ENCODE data around the gene C6orf89. TPM values are rescaled to one million over a fixed set of nuclear protein-coding genes. Genes with fewer than 3 reads are reported as not detected.

C6orf89 gene
- total RNA-seq, 1 donor from 2014 or later = 28.4 TPM

DNA sequence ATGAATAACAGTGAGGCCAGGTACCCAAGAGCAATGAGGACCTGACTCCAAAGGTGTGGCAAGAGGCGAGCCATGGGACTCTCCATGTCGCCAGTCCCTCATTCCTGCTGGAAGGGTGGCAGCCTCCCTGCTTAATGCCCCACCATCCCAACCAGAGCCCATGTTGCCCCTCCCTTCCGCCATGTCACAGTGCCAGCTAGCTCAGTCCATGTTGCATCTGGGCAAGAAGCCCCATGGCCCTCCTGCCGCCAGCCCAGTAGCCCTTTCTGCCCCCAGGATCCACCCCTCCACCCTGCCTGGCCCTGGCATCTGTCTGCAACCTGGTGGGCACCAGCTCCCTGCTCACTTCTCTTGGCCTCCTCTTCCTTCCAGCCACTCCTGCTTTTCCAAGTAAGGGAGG lies 40.5 kb upstream of the C6orf89 start:
- Mint-ChIP-seq H3K9me3 (no peaks in the 10 kb centered on the region), H3K36me3 (ENCODE audit: low read depth) (peaks cover 5% of the 10 kb centered on the region), H3K27ac (no peak overlapping the region), H3K4me1 (ENCODE audit: low read depth) (peaks cover 2% of the 10 kb centered on the region), H3K4me3 (ENCODE audit: low read depth) (no peak overlapping the region), H3K27me3 (ENCODE audit: low read depth) (peaks cover 7% of the 10 kb centered on the region)
- intact Hi-C loops (cut with micrococcal nuclease) = no loop called here
- DNase-seq (ENCODE audit: low spot score) = no peak

DNA sequence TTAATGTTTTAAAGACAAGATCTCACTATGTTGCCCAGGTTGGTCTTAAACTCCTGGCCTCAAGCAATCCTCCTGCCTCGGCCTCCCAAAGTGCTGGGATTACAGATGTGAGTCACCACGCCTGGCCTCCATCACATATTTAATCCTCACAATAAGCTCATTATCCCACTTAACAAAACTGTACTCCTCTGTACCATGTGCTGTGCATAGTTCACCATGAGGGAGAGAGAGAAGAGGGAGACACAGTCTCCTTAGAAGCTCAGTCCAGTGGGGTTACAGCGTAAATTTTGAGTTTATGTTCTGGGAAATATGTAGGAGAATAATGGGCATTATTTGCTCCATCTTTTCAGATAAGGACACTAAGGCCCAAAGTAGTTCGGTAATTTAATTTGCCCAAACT lies 38.6 kb upstream of the C6orf89 start:
- no peak overlapping the region for H3K27ac Mint-ChIP-seq
- no peak for DNase-seq (ENCODE audit: low spot score)
- no peaks in the 10 kb centered on the region for H3K9me3 Mint-ChIP-seq
- H3K4me1 Mint-ChIP-seq (ENCODE audit: low read depth) = peaks cover 4% of the 10 kb centered on the region
- H3K36me3 Mint-ChIP-seq (ENCODE audit: low read depth) = peaks cover 19% of the 10 kb centered on the region
- intact Hi-C loops (cut with micrococcal nuclease) = no loop called here
- H3K27me3 Mint-ChIP-seq (ENCODE audit: low read depth) = no peaks in the 10 kb centered on the region
- H3K4me3 Mint-ChIP-seq (ENCODE audit: low read depth) = no peak overlapping the region

DNA sequence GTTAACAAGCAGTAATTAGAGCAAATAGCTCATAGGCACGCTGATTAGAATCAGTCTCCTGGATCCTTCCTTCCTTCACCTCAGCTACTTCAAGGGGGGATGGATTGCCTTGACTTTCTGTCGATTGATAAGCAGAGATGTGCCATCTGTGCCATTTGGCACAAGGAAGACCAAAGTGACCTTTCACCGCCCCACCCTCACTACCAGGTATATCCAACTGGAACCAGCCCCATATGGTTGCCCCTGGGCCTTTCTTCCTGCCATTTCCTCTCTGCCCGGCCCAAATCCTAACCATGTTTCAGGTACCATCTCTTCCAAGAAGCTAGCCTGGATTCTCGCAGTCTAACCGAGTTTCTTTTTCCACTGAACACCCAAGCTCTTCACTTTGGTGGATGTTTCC lies 37.8 kb upstream of the C6orf89 start:
- DNase-seq (ENCODE audit: low spot score) = no peak
- Mint-ChIP-seq H3K36me3 (ENCODE audit: low read depth) (peaks cover 23% of the 10 kb centered on the region), H3K9me3 (no peaks in the 10 kb centered on the region), H3K27ac (no peak overlapping the region), H3K4me3 (ENCODE audit: low read depth) (no peak overlapping the region), H3K4me1 (ENCODE audit: low read depth) (peaks cover 4% of the 10 kb centered on the region), H3K27me3 (ENCODE audit: low read depth) (no peaks in the 10 kb centered on the region)
- intact Hi-C loops (cut with micrococcal nuclease) = no loop called here

GRCh38 chr6:36848658-36849441 lies 36.9 kb upstream of the C6orf89 start:
- H3K36me3 Mint-ChIP-seq (ENCODE audit: low read depth) = peaks cover 32% of the 10 kb centered on the region
- DNase-seq (ENCODE audit: low spot score) = no peak
- H3K9me3 Mint-ChIP-seq = no peaks in the 10 kb centered on the region
- intact Hi-C loops (cut with micrococcal nuclease) = no loop called here
- no peak overlapping the region for H3K27ac Mint-ChIP-seq
- no peak overlapping the region for H3K4me3 Mint-ChIP-seq (ENCODE audit: low read depth)
- H3K27me3 Mint-ChIP-seq (ENCODE audit: low read depth) = no peaks in the 10 kb centered on the region
- peaks cover 4% of the 10 kb centered on the region for H3K4me1 Mint-ChIP-seq (ENCODE audit: low read depth)

DNA sequence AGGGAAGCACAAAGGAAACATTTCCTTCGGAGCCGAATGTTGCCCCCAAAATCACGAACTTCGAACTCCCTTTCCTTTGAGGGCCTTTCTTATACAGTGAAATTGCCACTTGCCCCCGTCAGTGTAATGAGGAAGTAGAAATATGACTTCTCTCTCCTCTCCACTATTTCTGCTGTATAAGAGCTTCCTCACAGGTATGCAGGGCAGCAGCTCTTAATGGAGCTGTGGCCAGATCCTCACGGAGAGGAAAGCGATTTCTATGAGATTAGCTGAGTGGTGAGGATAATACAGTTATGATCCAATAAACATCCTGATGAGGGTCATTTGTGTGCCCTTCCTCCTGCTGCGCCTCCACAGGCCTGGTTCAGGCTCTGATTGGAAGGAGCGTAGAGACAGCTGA lies 35.7 kb upstream of the C6orf89 start:
- intact Hi-C loops (cut with micrococcal nuclease) = no loop called here
- no peak for DNase-seq (ENCODE audit: low spot score)
- no peak overlapping the region for H3K27ac Mint-ChIP-seq
- H3K36me3 Mint-ChIP-seq (ENCODE audit: low read depth) = peaks cover 40% of the 10 kb centered on the region
- H3K4me3 Mint-ChIP-seq (ENCODE audit: low read depth) = no peak overlapping the region
- H3K27me3 Mint-ChIP-seq (ENCODE audit: low read depth) = no peaks in the 10 kb centered on the region
- H3K4me1 Mint-ChIP-seq (ENCODE audit: low read depth) = peaks cover 4% of the 10 kb centered on the region
- H3K9me3 Mint-ChIP-seq = no peaks in the 10 kb centered on the region

DNA sequence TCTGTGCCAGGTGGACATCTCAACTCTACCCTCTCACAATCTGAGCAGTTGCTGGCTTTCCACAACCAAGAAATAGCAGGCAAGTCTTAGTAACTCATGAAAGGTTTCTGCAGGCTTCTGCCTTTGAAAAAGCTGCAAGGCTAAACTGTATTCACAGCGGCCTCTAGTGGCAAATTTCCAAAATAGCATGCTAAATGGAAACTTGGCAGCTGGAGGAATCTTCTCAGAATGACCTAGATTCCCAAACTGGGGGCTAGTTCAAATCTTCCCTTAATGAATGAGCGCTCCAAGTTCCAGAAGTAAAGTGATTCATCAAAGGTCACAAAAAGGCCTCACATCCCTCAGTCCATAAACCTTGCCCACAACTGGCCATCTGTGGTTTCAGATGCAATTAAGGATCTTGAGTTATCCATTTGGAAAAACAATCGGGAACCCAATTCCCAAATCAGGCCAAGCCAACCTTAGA lies 34.6 kb upstream of the C6orf89 start:
- intact Hi-C loops (cut with micrococcal nuclease) = loop anchor here (1.0 kb wide), 1 partner anchor 85 kb away; no protein-coding TSS in a partner anchor
- H3K27ac Mint-ChIP-seq = no peak overlapping the region
- H3K4me3 Mint-ChIP-seq (ENCODE audit: low read depth) = no peak overlapping the region
- no peaks in the 10 kb centered on the region for H3K27me3 Mint-ChIP-seq (ENCODE audit: low read depth)
- H3K36me3 Mint-ChIP-seq (ENCODE audit: low read depth) = peaks cover 46% of the 10 kb centered on the region
- peaks cover 4% of the 10 kb centered on the region for H3K4me1 Mint-ChIP-seq (ENCODE audit: low read depth)
- DNase-seq (ENCODE audit: low spot score) = no peak
- H3K9me3 Mint-ChIP-seq = no peaks in the 10 kb centered on the region

GRCh38 chr6:36851626-36852025 lies 34.1 kb upstream of the C6orf89 start:
- Mint-ChIP-seq H3K36me3 (ENCODE audit: low read depth) (peaks cover 50% of the 10 kb centered on the region), H3K4me3 (ENCODE audit: low read depth) (no peak overlapping the region)
- intact Hi-C loops (cut with micrococcal nuclease) = loop anchor here (1.0 kb wide), 1 partner anchor 85 kb away; no protein-coding TSS in a partner anchor

GRCh38 chr6:36852481-36853147 lies 33.1 kb upstream of the C6orf89 start:
- no peak overlapping the region for H3K4me3 Mint-ChIP-seq (ENCODE audit: low read depth)
- H3K9me3 Mint-ChIP-seq = no peaks in the 10 kb centered on the region
- H3K27me3 Mint-ChIP-seq (ENCODE audit: low read depth) = no peaks in the 10 kb centered on the region
- H3K4me1 Mint-ChIP-seq (ENCODE audit: low read depth) = peaks cover 4% of the 10 kb centered on the region
- H3K27ac Mint-ChIP-seq = no peak overlapping the region
- H3K36me3 Mint-ChIP-seq (ENCODE audit: low read depth) = peaks cover 58% of the 10 kb centered on the region
- DNase-seq (ENCODE audit: low spot score) = no peak
- intact Hi-C loops (cut with micrococcal nuclease) = no loop called here

More at GRCh38 chr6:36851626-36852025, 34.1 kb upstream of the C6orf89 start:
- H3K27ac Mint-ChIP-seq = no peak overlapping the region
- no peaks in the 10 kb centered on the region for H3K9me3 Mint-ChIP-seq
- DNase-seq (ENCODE audit: low spot score) = no peak
- no peaks in the 10 kb centered on the region for H3K27me3 Mint-ChIP-seq (ENCODE audit: low read depth)
- H3K4me1 Mint-ChIP-seq (ENCODE audit: low read depth) = peaks cover 4% of the 10 kb centered on the region

DNA sequence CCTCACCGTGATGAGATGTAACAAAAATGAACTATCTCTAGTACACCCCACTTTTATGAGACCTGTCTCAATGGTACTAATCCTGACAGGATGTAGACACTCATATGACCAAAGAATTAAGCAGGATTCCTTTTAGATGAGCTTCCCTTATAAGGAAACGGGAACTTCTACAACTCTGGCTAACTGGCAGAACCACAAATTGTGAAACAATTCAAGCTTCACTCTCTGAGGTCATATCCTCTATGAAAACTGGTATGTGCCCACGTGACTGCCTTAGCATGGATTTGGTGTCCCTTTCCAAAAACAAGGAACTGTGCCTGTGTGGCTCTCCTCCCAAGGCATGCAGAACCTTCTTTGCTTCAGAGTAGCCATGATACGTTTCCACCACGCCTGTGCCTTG lies 32.4 kb upstream of the C6orf89 start:
- Mint-ChIP-seq H3K4me1 (ENCODE audit: low read depth) (peaks cover 4% of the 10 kb centered on the region), H3K36me3 (ENCODE audit: low read depth) (peaks cover 59% of the 10 kb centered on the region), H3K9me3 (no peaks in the 10 kb centered on the region), H3K27me3 (ENCODE audit: low read depth) (no peaks in the 10 kb centered on the region), H3K27ac (no peak overlapping the region), H3K4me3 (ENCODE audit: low read depth) (no peak overlapping the region)
- intact Hi-C loops (cut with micrococcal nuclease) = no loop called here
- no peak for DNase-seq (ENCODE audit: low spot score)

GRCh38 chr6:36855750-36856149 lies 30.0 kb upstream of the C6orf89 start:
- Mint-ChIP-seq H3K4me1 (ENCODE audit: low read depth) (peaks cover 2% of the 10 kb centered on the region), H3K27ac (no peak overlapping the region), H3K36me3 (ENCODE audit: low read depth) (peaks cover 65% of the 10 kb centered on the region), H3K4me3 (ENCODE audit: low read depth) (no peak overlapping the region), H3K9me3 (no peaks in the 10 kb centered on the region), H3K27me3 (ENCODE audit: low read depth) (no peaks in the 10 kb centered on the region)
- no peak for DNase-seq (ENCODE audit: low spot score)
- intact Hi-C loops (cut with micrococcal nuclease) = no loop called here

GRCh38 chr6:36856277-36856676 lies 29.5 kb upstream of the C6orf89 start:
- H3K36me3 Mint-ChIP-seq (ENCODE audit: low read depth) = peaks cover 65% of the 10 kb centered on the region
- H3K27me3 Mint-ChIP-seq (ENCODE audit: low read depth) = no peaks in the 10 kb centered on the region
- no peak for DNase-seq (ENCODE audit: low spot score)

DNA sequence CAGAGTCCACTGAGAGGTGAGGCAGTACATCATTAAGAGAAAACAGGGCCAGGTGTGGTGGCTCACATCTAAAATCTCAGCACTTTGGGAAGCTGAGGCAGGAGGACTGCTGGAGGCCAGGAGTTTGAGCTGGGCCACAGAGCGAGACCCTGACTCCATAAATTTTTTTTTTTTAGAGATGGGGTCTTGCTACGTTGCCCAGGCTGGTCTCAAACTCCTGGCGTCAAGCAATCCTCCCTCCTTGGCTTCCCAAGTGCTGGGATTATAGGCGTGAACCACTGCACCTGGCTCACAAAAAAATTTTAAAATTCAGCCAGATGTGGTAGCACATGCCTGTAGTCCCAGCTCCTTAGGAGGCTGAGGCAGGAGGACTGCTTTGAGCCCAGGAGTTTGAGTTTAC lies 28.4 kb upstream of the C6orf89 start:
- Mint-ChIP-seq H3K36me3 (ENCODE audit: low read depth) (peaks cover 61% of the 10 kb centered on the region), H3K27me3 (ENCODE audit: low read depth) (no peaks in the 10 kb centered on the region)
- intact Hi-C loops (cut with micrococcal nuclease) = no loop called here

More at GRCh38 chr6:36856277-36856676, 29.5 kb upstream of the C6orf89 start:
- no peak overlapping the region for H3K4me3 Mint-ChIP-seq (ENCODE audit: low read depth)
- no peaks in the 10 kb centered on the region for H3K4me1 Mint-ChIP-seq (ENCODE audit: low read depth)
- H3K27ac Mint-ChIP-seq = no peak overlapping the region
- H3K9me3 Mint-ChIP-seq = no peaks in the 10 kb centered on the region
- intact Hi-C loops (cut with micrococcal nuclease) = no loop called here

DNA sequence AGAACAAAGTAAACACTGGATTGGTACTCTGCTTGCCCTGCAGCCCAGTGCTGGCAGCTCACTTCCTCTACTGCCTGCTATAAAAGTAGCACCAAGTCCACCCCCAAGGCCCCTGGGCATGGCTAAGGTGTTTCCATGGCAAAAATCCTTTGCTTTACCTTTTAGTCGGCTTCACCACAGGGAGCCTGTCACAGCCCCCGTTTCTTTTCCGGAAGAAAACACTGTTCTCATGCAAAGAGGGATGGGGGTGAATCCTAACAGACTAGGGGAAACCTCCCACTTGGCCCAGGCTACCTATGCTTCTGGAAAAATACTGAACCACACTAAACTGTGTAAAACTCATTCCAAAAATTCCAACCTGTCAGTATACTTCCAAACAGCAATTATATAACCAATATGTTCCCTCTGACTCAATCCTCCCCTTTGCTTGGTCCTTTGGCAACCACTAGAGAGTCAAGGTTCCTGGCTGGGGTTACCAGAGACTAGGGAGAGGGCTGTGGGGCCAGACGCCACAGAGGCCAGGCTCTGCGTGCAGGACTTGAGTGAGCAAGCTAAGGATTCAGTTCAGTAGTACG lies 27.3 kb upstream of the C6orf89 start:
- peaks cover 64% of the 10 kb centered on the region for H3K36me3 Mint-ChIP-seq (ENCODE audit: low read depth)
- DNase-seq (ENCODE audit: low spot score) = no peak
- no peak overlapping the region for H3K4me3 Mint-ChIP-seq (ENCODE audit: low read depth)
- intact Hi-C loops (cut with micrococcal nuclease) = no loop called here
- peaks cover 6% of the 10 kb centered on the region for H3K4me1 Mint-ChIP-seq (ENCODE audit: low read depth)
- no peaks in the 10 kb centered on the region for H3K27me3 Mint-ChIP-seq (ENCODE audit: low read depth)
- no peak overlapping the region for H3K27ac Mint-ChIP-seq
- no peaks in the 10 kb centered on the region for H3K9me3 Mint-ChIP-seq

More for the DNA sequence above, 28.4 kb upstream of the C6orf89 start:
- Mint-ChIP-seq H3K9me3 (no peaks in the 10 kb centered on the region), H3K4me1 (ENCODE audit: low read depth) (no peaks in the 10 kb centered on the region), H3K27ac (no peak overlapping the region), H3K4me3 (ENCODE audit: low read depth) (no peak overlapping the region)
- no peak for DNase-seq (ENCODE audit: low spot score)

Data from activated T-helper 2 cell treated with anti-CD3 and anti-CD28 coated beads, Interferon-gamma antibody, Interleukin-2, Interleukin-4, amounts not matched to agents 10 μg/mL and 5 μg/mL and 100 μg/mL, durations not matched to agents 14 hours and 24 hours and 36 hours (primary cell).